Dedifferentiated amniotic fluid mesenchymal stem cell (primary cell): Measurements from ENCODE around the gene UROC1.

Experiments
- DNase-seq: peaks from one replicate; pipeline ENCODE4 v3.0.0-alpha.2; 2016; ENCODE audit errors: extremely low spot score

UROC1 gene

DNA sequence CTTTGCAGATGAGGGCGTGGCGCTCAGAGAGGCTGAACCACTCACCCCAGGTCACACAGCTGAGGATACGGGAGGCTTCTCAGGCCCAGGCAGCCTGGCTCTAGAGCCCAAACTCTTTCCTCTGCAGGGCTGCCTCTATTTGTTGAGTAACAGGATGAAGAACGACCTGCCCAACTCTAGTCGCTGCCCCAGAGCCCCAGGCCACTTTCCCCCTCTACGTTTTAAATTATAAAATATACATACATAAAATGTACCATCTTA is 22.7 kb downstream of the UROC1 start:
- DNase-seq, result no peak

DNA sequence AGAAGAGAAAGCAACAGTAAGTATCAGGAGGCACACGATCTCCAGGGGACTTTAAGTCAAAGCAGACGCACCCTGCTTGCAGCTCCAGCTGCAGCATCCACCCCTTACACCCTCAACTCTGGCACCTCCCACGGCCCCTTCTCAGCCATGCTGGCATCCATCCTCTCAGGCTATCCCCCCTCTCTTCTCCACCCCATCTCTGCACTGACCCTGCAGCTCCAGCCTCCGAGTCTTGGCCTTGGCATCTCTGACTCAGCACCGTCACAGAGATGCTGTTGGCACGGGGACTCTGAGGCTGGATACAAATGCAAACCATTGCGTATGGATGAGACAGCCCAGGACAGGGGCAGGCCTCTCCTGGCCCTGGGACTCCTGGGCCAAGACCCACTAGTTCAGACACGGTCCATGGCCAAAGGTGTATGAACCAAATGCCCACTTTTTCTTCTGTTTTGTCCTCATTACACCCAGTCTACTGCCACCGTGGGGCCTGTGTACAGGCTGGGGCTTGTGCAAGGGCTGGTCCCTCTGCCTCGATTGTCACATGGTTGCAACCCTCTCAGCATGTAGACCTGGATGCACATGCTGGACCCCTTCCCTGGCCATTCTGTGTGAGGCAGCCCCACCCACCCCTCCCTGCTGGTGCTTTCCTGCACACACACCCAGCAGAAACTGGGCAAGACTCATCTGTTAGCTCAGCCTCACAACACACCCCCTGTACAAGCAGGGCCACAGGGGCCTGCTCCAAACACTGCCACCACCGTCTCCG is 23.2 kb downstream of the UROC1 start:
- no peak for DNase-seq

DNA sequence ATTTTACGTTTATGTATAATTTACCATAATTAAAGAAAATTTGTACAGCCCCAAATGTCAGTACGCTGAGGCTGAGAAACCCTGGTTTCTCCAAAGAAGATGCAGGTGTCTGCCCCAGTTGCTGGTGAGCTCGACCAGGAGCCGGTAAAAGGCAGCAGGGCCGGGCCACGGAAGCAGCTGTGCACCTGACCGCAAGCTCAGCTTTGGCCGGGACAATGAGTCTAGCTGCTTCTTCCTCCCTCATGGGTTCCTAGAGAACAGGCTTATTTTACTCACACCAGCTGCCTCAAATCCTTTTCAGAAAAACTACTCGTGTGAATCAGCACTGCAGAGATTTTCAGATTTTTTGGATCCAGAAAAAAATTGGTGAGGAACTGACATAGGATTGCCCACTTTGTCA is 23.8 kb downstream of the UROC1 start:
- no peak for DNase-seq

- no peak for DNase-seq
Observed at GRCh38 chr3:126493051-126493450, 24.5 kb downstream of the UROC1 start.

GRCh38 chr3:126491221-126492013 is 26.2 kb downstream of the UROC1 start:
- DNase-seq, result no peak

DNA sequence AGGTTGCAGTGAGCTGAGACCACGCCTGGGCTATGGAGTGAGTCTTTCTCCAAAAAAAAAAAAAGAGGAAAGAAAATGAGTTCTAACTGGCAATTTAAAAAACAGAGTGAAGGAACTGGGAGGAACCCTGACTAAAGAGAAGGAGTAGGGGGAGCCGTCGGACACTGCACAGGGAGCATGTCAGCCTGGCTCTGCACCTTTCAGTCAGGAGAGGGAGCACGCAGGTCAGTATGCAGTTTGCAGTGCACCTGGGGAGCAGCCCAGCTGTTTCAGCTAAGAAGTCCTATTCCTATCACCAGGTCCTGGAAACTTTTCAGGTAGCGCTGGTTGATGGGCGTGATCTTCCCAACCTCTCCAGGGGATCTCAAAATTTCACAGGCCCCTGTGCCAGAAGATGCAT is 27.0 kb downstream of the UROC1 start:
- DNase-seq, result no peak

DNA sequence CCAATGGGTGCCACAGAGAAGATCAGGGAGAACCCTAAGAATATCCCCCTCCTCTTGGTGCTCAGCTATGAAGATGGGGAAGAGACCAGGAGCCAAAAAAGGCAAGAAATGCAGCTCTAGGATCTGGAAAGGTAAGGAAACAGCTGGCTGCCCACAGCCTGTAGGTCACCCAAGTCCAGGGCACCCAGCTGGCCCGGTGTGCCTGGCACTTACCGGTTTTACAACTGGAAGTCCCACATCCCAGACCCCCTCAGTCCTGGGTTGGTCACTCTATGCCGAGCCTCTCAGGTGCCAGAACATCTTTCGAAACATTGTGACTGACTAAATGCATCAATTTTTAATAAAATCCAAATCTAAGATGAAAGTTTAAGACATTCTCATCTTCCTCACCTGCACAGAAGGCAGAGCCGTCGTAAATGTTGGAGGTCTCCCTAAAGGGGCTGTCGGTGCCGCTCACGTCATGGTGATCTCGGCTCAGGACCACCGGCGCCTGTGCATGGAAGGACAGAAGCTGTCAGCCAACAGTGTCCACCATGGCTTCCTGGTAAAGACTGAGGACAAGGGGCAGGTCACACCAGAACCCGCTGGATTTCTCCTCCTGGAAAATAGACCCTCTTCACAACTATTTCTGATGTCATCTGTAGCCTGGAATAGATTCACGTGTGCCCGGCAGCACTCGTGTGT is 28.5 kb downstream of the UROC1 start:
- no peak for DNase-seq

DNA sequence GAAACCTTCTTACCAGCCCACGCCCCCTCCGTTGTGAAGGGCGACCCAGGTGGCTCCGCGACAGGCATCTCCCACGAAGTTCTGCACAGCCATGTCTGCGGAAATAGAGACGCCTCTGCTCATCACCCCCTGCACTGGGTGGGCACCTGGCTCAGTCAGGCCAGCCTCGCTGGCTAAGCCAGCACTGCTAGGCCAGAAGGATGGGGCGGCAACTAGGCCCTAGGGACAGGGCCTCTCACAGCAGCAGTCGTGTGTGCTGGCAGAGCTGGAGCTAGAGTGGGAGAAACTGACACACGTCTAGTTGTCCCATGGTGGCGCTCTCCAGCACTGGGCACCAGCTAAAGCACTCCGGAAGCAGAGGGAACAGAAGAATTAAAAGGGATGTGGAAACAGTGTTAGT is 29.4 kb downstream of the UROC1 start:
- DNase-seq, result no peak

DNA sequence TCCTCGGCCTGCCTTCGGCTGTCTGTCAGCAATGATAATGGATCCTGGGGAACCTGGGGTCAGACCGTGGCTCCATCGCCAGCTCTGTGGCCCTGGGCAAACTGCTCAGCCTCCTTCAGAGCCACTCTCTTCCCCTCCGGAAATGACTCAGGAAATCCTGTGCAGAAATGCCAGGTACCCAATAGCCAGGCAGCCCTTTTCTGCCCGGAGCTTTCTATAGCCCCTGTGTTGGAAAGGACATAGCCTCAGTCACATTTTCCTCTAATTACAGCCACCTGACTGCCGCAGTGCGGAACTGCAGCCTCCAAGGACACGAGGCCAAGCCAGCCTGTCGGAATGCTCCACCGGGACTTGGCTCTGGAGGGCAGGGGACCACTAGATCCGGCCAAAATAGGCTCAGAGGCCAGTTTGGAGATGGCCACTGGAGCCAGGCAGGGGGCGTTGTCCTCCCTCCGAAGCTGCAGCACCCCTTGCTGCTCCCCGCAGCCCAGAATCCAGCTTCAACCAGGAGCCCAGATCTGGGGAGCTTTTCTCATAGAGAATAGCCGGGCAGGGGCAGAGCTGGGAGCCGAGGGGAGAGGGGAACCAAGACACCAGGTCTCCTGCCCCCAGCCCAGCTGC is 30.3 kb downstream of the UROC1 start:
- no peak for DNase-seq

DNA sequence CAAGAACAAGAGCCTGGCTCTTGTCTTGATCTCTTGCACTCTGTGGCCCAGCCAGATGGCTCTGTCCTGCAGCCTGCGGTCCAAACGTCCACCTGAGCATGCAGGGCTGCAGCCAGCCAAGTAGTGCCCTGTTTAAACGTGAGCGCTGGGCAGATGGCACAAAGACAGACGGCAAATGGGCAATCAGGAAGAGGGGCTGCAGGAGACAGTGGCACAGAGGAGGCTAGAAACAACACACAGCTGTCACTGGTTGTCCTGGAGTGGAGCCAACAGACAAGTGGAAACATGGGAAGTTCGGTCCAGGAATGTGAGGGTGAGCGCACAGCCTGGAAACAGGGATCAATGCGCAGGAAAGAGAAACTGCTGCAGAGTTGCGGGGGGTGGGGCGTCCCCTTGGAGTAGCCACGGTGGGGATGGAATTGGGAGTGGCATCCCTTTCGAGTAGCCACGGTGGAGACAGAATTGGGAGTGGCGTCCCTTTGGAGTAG is 31.2 kb downstream of the UROC1 start:
- DNase-seq, result no peak

DNA sequence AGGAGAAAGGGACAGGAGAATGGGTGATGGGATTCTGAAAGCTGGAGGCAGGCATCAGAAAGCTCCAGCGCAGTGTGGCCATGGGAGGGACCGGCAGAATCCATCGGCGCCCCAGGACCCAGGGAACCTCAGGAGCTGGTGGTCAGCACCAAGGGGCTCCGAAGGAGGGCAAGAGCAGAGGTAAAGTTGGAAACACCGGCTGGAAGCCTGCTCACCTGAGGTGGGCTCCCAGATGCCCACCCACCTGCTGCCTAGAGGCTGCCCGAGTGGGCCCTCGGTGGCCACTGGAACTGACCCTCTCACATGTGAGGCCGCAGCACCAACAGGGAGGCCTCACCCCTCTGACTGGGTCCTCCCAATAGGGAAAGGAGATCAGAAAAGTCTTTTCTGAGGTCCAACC is 31.6 kb downstream of the UROC1 start:
- no peak for DNase-seq

DNA sequence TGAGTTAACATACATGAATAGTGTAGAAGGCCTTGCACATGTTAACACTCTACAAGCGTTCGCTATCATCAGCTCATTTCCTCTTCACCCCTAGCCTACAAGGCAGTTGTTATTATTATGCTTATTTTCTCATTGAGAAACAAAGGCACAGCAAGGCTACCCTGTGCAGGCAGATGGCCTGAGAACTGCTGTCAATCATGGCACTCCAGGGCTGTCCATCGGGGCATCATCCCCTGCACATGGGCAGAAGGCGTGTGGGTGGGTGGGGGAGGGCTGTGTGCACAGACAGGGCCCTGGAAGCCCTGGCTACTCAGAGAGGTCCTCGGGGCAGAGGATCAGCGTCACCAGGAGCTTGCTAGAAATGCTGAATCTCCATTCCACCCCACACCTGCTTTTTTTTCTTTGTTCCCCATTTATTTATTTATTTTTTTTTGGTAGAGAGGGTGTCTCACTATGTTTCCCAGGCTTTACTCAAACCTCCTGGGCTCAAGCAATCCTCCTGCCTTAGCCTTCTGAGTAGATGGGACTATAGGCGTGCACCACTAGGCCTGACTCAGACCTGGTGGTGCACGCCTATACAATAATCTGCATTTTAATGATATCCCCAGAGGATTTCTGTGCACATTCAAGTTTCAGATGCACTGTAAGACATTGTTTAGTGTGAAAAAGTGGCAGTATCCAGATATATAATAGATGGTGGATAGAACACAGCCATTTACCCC is 32.2 kb downstream of the UROC1 start:
- no peak for DNase-seq

GRCh38 chr3:126484662-126485061 is 32.9 kb downstream of the UROC1 start:
- no peak for DNase-seq

DNA sequence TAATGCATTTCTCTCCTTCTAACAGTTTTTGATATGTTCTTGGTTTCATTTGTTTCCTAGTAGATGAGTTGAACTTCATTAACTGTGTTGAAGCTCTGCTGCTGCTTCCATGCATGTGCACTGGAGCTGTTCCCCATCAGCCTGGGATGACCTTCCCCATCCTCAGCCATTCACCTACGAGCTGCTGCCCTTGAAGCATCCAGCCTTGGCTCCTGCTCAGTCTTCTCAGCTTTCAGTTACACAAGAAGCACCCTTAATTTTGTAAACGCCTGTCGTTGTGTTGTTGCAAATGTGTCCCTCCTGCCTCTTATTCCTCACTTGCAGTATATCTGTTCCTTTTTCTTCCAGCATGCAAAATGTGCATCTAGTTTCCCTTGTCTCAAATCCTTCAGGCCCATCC is 33.4 kb downstream of the UROC1 start:
- DNase-seq, result no peak

DNA sequence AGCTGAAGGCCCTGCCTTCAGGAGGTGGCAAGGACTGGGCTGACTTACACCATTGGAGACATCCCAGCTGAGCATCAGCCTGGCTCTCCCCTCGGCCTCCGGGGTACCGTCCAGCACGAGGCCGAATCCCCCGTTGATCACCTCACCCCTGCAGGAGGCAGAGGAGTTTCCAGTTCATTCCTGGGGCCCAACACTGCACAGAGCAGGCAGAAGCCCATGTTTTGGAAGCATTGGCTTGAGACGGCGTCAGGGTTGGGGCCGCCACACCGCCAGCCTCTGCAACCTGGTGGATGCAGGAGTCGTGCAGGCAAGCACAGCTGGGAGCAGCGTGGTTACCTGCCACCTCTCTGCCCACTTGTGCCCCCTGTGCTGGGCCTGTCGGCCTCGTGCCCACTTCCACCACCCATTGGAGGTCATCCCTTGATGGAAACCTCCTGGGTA is 34.2 kb downstream of the UROC1 start:
- no peak for DNase-seq

GRCh38 chr3:126482503-126483255 is 34.9 kb downstream of the UROC1 start:
- no peak for DNase-seq

DNA sequence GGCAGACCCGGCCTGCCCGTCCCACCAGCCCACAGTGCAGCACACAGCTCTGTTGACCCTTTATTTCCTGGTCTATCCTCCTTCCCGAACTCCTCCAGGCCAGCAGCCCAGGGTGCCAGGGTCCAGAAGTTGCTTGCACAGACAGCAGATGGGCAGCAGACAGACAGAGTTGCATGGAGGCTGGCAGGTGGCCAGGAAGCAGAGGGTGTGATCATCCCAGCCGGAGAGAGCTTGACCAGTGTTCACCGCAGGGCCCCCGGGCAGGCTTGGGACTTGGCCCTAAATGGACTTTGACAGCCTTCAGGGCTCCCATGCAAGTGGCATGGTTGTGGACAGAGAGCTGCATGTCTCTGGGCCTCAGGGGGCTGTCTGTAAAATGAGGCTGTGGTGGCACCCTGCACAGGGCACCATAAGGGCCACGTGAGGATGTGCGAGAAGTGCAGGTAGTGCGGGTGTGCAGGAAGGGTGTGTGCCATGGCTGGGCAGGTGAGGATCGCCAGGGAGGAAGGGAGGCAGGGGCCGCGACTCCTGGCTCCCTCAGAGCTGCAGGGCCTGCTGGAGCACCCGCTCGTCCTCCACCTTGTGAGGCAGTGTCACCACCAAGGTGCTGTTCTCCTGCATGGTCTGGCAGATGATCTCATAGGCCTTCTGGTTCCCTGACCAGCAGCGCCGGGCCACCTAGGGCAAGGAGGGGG is 35.6 kb downstream of the UROC1 start:
- no peak for DNase-seq

GRCh38 chr3:126480861-126481260 is 36.7 kb downstream of the UROC1 start:
- DNase-seq, result no peak

DNA sequence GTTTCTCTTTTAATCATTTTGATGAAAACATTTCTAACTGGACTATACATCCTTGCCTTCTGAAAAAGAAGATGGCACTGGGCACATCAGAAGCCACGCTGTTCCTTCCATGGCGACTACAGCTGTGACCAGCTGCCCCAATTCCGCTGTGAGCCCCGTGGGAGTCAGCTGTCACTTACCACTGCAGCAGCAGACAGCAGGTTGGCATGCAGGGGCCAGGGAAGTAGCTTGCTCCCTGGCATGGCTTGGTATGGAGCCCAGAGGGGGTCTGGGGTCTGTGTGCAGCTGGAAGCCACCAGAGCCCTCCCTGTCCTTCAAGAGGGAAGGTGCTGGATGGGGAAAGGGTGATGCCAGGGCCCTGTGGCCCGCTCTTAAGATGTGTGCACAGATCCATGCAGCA is 37.4 kb downstream of the UROC1 start:
- no peak for DNase-seq

DNA sequence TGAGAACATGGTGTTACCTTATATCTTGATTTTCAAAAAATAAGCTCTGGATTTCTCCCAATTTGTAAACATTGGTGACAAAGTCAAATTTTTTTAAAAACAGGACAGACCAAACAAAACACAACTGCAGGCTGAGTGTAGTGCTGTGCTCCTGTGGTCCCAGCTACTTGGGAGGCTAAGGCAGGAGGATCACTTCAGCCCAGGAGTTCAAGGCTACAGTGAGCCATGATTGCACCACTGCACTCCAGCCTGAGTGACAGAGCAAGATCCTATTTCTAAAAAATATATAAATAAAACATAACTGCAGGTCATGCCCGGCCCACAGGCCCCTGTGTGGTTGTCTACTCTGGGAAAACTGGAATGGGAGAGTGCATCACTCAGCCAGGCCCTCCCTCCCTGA is 37.9 kb downstream of the UROC1 start:
- no peak for DNase-seq
